ENCODE results near the gene TMEM167A.

DNA sequence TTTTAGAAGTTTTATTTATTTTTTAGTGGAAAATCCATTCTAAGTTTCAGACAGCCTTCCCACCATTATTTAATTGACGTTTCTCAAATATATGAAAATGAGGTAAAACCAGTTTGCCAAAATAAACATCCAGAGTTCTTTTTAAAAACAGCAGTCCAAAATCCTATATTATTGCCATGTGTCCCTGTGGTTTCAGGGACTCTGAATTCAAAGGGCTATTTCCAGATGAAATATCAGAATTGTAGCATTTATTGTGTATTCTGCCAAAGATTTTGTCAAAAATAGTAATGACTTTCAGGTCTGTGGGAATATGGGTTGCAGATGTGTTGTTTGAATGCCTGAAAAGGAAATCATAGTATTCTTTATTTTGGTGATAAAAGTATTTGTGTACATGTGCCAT is 41.8 kb upstream of the TMEM167A start:
- TF ChIP-seq, protein P1, sequence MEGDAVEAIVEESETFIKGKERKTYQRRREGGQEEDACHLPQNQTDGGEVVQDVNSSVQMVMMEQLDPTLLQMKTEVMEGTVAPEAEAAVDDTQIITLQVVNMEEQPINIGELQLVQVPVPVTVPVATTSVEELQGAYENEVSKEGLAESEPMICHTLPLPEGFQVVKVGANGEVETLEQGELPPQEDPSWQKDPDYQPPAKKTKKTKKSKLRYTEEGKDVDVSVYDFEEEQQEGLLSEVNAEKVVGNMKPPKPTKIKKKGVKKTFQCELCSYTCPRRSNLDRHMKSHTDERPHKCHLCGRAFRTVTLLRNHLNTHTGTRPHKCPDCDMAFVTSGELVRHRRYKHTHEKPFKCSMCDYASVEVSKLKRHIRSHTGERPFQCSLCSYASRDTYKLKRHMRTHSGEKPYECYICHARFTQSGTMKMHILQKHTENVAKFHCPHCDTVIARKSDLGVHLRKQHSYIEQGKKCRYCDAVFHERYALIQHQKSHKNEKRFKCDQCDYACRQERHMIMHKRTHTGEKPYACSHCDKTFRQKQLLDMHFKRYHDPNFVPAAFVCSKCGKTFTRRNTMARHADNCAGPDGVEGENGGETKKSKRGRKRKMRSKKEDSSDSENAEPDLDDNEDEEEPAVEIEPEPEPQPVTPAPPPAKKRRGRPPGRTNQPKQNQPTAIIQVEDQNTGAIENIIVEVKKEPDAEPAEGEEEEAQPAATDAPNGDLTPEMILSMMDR (IDR thresholded peaks at IDR 0.05 in 8 of 11, conservative IDR thresholded peaks at IDR 0.05 in 3 of 11) = no peak
- TF ChIP-seq POLR2A (IDR thresholded peaks at IDR 0.05) = no peak

All from spleen (tissue), 7 donors.